Fibroblast of skin of right quadriceps (primary cell): ENCODE measurements around the gene ZNF169.
"Not testable (repeated sequence)": the region's sequence is repeated elsewhere in the genome, so short reads cannot be mapped to it uniquely, and the experiment has no call there.

Experiments used
- DNase-seq: peaks from one replicate; pipeline ENCODE4 v3.0.0-alpha.2; 2013

ZNF169 gene

DNA sequence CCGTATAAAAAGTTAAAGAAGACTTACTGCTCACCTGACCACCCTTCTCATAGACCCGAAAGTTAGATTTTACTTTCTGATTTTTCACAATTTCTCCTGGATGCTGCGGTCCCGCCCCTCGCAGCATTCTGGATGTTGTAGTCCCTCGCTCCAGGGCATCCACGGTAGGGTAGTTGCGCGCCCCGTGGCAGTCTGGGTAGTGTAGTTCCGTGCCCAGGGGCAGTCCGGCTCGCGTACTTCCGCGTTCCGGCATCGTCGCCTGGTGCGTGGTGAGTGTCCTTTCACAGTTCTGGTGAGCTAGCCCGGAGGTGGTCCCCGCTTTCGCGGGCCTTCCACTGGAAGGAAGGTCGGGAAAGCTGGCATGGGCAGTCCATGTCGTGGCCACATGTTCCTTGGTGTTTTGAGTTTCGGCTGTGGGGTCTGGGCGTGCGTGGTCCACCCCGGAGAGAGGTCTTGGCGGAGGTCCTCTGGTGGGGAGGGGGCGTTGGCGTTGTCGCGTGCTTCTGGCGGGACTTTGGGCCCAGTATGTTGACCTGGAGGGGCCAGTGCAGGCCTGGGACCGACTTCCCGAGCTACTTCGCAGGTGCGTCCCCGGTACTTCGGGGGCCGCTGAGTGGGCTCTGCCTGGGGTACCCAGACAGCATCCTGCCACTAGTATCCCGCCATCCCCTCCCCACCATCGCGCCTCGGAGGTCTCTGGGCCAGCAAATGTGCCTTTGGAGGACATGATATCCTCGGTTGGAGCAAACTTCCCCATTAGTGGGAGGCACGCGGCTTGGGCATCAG, at the start of gene ZNF169:
TSS of gene ZNF169 (plus strand) at position 222 of the 786 bp plus-strand sequence. CDS start 19,515 bp downstream, outside the sequence.
- peak; percentile 86 for DNase-seq

DNA sequence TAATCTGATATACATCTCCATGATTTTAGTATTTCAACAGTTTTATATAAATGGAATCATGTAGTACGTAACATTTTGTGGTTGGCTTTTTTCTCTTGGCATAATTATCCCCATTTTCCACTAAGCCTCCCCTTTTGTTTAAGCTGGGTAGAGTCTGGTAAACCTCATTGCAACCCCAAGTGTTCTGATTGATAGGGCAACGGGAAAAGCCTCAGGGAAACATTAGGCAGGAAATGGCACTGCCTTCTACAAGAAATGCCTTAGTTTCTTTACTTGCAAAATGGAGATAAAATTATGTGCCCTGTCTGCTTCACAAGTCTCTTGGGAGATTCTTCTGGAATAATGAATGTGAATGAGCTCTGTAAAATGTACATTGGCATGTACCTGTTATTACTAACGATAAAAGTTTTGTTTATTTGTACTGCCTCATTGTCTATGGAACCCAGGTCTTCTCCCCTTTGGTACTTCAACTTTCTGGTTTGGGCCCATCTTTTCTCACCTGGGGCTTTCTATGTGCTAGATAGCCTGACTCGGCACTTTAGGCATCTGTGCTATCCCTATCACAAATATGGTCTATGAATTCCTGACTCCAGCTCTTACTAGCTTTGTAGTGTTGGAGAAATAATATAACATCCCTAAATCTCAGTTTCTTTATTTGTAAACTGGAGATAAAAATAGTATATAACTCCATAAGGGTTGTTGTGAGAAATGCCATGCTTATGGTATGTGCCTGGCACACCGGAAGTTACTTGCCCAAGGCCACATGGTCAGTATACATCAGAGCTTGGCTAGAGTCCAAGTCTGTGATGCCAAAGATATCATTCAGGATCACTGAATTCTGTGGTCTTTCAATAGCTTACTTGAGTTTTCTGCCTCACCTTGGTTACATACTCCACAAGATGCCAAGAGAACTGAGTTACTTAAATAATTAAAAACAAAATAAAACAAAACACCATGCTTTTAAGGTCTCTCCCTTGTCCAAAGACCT, 48.2 kb upstream of the ZNF169 start:
- DNase-seq: no peak

- peak; percentile 6 for DNase-seq
Measured at GRCh38 chr9:94212091-94212490, 47.0 kb upstream of the ZNF169 start.

- DNase-seq: no peak
Measured at GRCh38 chr9:94212531-94212930, 46.6 kb upstream of the ZNF169 start.

- DNase-seq: peak; percentile 65
Measured at GRCh38 chr9:94213511-94214124, 45.5 kb upstream of the ZNF169 start.

DNA sequence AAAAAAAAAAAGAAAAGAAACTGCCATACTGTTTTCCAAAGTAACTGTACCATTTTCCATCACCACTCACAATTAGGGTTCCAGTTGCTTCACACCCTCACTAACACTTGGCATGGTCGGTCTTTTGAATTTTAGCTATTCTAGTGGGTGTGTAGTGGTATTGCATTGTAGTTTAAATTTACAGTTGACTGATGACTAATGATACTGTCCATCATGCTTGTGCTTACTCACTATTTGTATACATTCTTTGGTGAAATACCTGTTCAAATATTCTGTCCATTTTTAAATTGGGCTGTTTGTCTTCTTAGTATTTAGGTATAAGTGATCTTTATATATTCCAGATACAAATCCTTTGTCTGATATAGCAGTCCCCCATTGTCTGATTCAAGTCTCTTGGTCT, 36.2 kb upstream of the ZNF169 start:
- no peak for DNase-seq

DNA sequence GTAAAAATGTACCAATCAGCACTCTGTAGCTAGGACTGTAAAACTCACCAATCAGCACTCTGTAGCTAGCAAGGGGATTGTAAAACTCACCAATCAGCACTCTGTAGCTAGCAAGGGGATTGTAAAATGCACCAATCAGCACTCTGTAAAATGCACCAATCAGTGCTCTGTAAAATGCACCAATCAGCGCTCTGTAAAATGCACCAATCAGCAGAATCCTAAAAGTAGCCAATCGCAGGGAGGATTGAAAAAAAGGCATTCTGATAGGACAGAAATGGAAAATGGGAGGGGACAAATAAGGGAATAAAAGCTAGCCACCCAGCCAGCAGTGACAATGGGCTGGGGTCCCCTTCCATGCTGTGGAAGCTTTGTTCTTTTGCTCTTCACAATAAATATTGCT, 33.7 kb upstream of the ZNF169 start:
- DNase-seq: not testable (repeated sequence)

- DNase-seq: no peak
Measured at GRCh38 chr9:94228616-94229015, 30.5 kb upstream of the ZNF169 start.

- no peak for DNase-seq
Measured at GRCh38 chr9:94232428-94232827, 26.7 kb upstream of the ZNF169 start.

DNA sequence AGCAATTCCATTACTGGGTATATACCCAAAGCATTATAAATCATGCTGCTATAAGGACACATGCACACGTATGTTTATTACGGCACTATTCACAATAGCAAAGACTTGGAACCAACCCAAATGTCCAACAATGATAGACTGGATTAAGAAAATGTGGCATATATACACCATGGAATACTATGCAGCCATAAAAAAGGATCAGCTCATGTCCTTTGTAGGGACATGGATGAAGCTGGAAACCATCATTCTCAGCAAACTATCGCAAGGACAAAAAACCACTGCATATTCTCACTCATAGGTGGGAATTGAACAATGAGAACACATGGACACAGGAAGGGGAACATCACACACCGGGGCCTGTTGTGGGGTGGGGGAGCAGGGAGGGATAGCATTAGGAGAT, 18.0 kb upstream of the ZNF169 start:
- DNase-seq: not testable (repeated sequence)

DNA sequence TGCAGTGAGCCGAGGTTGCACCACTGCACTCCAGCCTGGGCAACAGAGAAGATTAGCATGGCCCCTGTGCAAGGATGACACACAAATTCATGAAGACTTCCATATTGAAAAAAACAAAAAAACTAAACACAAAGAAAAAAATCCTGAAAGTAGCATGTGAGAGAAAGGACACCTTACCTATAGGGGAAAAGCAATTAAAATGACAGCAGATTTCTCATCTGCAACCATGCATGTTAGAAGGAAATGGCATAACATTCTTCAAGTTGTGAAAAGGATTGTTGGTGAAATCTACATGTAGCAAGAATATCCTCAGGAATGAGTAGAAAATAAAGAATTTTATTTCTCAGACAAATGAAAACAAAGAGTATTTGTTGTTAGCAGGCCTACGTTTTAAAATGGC, 13.4 kb upstream of the ZNF169 start:
- no peak for DNase-seq

DNA sequence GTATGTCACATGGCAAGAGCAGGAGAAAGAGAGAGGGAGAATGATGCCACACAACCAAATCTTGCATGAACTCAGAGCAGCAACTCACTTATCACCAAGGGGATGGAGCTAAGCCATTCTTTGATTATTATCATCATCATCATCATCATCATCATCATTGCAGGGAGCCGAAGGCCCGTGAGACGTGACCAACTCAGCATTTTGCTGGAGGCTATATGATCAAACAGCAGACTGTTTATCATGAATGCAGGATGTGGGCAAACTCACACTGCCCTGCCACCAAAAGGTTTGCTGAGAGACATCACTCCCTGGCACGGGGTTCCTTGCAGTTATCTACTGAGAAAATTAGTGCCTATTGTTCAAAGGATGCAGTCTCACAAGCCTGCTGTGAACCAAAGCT, 8.6 kb upstream of the ZNF169 start:
- no peak for DNase-seq

DNA sequence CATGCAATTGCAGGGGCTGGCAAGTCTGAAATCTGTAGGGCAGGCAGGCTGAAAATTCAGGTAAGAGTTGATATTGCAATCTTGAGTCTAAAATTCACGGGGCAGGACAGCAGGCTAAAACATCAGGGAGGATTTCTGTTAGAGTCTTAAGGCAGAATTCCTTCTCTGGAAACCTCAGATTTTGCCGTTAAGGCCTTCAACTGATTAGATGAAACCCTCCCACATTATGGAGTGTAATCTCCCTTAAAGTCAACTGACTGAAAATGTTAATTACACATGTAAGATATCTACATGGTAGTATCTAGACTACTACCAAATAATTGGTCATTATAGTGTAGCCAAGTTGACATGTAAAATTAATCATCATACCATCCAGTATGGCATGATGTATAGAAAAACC, 3.1 kb upstream of the ZNF169 start:
- no peak for DNase-seq

DNA sequence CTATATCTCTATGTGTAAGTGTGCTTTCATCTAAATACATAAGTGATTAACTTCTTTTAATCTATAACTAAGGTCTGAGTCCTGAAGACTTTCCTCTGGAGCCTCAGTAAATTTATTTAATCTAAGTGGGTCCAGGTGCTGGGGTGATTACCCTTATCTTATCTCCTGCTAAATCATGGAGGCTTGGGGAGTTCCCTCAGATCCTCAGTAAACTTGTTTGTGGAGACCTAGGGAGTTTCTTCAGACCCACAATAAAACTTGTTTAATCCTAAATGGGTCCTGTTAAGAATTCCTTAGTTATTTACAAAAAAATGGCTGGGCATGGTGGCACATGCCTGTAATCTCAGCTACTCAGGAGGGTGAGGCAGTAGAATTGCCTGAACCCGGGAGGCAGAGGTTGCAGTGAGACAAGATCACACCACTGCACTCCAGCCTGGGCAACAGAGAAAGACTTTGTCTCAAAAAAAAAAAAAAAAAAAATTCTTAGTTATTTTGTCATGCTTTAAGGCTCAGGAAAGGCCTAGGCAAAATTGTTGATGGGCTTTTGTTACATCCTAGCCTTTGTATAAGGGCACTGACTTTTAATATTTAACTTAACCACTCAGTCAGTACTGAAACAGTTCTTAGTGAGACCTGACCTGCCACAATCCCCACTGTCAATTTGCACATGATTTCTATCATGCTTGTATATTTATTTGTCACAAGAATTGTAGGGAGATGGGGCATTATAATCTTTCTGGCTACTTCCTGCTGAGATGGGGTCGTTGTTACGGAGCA, 6.7 kb downstream of the ZNF169 start:
- not testable (repeated sequence) for DNase-seq

GRCh38 chr9:94269264-94269663, 10.2 kb downstream of the ZNF169 start:
- DNase-seq: no peak

DNA sequence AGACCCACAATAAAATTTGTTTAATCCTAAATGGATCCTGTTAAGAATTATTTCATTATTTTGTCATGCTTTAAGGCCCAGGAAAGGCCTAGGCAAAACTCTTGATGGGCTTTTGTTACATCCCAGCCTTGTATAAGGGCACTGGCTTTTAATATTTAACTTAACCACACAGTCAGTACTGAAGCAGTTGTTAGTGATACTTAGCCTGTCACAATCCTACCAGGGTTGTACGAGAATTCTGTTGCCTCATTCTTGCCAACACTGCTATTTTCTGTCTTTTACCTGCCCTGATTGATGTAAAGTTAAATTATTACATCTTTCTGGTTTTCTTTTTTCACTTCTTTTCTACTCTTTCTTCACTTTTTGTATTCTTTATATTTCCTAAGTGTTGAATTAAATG, 10.9 kb downstream of the ZNF169 start:
- DNase-seq: no peak

DNA sequence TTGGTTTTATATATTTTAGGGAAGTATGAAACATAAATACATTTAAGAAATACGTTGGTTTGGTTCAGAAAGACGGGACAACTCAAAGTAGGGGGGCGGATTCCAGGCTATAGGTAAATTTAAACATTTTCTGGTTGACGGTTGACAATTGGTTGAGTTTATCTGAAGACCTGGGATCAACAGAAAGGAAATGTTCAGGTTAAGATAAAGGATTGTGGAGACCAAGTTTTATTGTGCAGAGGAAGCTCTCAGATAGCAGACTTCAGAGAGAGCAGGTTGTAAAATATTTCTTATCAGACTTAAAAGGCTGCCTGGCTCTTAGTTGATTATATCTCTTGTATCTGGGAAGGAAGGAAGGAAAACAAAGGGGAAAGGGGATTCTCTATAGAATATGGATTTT, 17.9 kb downstream of the ZNF169 start:
- not testable (repeated sequence) for DNase-seq

DNA sequence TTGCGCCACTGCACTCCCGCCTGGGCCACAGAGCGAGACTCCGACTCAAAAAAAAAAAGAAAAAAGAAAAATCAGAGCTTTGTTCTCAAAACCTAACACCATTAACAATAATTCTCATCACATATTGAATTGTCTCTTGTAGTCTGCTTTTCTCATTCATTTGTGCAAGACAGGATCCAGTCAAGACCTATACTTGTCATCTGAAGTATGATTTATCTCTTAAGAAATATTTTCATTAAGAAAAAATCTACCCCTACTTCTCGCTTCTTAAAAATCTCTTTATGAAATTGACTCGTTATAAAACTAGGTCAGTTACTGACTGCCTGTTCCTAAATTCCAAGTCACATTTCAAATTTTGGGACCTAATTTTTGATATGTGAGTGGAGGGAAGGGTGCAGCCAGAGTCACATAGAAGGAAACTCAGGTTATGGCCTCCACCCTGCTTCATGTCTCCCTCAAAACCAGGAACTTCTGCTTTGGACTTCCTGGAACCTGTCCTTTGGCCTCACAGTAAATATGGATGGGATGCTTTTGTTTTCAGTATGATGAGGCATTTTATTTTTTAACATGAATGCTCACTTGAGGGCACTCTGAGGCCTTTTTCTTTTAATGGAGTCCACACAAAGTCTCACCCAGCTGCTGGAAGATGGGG, 18.9 kb downstream of the ZNF169 start:
- DNase-seq: no peak

GRCh38 chr9:94280409-94280989, 21.4 kb downstream of the ZNF169 start:
- DNase-seq: no peak

DNA sequence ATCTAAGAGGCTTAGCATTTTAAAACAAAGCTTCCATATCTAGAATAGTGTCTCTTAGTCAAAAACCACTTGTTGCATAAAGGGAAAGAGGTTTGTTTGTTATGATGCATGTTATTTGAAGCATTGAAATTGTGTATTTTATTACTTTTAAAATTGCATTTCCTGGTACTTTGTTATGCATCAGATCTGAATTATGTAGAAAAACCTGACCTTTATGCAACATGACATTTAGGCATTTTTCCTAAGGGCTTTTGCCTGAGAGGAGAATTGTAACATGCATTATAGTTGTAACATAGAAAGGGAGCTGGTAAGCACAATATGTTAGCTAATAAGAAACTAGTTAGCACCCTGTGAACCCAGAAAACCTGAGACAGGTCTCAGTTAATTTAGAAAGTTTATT, 22.0 kb downstream of the ZNF169 start:
- no peak for DNase-seq

GRCh38 chr9:94286116-94286515, 27.0 kb downstream of the ZNF169 start:
- peak; percentile 28 for DNase-seq
